GM10847 (cell line): ENCODE measurements around the gene KIF3C.

Experiments
- POLR2A ChIP-seq: IDR thresholded peaks from 2 replicates; pipeline ENCODE4 v1.6.1; 2011; ENCODE audit not compliant: insufficient read length; ENCODE audit errors: extremely low read depth

Gene KIF3C

DNA sequence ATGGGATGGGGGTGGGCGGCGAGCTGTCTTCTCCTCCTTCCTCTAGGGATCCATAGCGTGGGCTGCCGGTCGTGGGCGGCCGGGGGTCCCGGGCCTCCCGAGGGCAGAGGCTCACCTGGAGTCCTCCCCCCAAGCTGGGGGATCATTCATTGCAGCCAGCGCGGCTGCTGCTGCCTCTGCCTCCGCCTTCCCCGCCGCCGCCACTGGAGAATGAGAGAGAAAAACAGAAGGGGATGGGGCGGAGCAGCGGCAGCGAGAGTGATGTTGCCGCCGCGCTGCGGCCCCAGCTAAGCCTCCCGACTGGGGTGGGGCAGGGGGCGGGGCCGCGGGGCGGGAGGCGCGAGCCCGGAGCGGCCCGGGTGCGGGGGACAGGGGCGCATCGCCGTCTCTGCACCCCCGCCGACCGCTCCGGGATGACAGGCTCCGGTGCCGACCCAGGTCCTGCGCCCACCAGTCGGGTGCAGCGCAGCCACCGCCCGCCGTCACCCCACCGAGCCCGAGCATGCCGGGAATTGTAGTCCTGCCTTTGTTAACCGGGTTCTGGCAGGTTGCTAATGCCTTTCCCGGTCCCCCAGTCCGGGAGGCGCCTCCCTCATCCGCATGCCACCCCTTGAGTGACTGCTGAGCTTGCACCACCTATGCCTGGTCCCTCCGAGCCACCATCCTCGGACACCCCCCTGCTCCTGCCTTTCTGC, at the start of gene KIF3C:
KIF3C (minus strand) TSS at position 225 of the 695 bp plus-strand sequence. CDS start 580 bp downstream, outside the sequence.
- no peak for TF ChIP-seq POLR2A

DNA sequence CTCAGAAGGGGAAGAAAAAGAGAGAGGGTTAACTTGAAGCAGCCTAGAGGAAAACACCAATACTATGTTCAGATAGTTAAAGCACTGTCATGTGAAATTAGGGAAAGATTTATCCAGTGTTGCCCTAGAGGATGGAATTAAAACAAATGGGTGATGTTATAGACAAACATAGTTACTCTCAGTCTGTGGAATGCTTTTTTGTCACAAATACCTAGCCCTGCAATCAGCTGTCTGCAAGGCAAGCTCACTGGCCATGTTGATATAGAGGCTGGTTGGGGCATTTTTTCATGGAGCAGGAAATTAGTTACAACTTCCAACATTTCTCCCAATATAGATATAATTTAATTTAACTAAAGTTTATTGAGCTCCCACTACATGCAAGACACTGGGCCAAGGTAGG, 43.2 kb upstream of the KIF3C start:
- no peak for TF ChIP-seq POLR2A

DNA sequence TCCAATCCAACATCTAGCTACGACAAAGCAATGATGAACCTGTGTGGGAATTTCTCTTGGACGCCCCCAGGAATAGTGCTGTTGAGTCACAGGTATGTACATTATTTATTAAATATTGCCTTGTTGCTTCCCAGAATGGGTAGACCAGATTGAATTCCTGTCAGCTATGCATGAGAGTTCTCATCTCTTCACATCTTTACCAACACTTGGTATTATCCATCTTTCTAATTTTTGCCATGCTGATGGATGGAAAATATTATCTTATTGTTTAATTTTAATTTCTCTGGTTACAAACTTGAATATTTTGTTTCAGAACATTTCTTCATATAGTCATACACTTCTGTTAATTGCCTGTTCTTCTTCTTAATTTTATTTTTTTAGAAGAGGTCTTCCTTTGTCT, 42.0 kb upstream of the KIF3C start:
- TF ChIP-seq POLR2A, result no peak

DNA sequence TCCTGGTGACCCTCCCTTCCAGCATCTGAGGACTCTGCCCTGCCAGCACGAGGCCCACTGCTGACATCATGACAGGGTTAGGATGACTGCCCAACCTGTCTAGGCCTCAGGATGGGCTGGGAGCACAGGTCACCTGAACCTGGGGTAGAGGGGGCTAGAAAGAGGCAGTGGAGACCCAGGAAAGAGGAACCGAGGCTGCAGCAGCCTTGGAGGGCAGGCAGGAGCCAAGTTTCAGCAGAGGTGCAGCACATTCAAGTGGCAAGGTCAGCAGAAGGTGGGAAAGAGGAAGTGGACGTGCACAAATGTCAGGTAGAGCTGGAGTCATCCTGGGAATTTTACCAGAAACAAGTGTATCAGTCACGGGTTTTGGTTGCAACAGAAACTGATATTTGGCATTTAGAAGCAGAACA, 37.9 kb upstream of the KIF3C start:
- no peak for TF ChIP-seq POLR2A

DNA sequence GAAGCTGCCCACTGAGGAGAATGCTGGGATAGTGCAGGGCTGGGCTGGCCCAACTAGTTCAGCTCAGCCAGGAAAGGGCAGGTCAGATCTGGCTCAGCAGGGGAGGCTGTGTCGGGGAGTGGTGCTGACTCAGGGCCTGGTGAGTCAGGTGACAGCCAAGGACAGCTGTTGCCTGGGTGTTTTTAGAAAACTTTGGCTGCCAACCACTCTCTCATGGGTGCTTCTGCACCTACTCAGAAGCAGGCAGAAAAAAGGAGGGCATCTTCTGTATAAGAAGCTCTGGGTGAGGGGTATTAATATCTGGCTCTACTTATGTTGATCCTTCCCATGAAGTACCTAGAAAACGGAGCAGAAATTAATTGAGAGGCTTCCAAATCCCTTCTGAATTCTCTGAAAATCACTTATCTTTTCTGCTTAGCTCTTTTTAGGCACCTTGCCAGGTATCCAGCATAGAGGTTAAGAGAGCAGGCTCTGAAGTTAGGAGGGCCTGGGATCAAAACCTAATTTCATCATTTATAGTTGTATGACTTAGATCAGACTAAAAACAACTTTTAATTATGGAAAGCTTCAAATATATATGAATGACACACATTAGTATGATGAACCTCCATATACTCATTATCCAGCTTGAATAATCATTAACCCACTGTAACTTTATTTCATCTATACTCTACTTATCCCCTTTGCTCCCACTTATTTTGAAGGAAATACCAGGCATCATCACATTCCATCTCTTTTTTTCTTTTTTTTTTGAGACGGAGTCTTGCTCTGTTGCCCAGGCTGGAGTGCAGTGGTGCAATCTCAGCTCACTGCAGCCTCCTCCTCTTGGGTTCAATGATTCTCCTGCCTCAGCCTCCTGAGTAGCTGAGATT, 36.1 kb upstream of the KIF3C start:
- TF ChIP-seq POLR2A, result no peak

DNA sequence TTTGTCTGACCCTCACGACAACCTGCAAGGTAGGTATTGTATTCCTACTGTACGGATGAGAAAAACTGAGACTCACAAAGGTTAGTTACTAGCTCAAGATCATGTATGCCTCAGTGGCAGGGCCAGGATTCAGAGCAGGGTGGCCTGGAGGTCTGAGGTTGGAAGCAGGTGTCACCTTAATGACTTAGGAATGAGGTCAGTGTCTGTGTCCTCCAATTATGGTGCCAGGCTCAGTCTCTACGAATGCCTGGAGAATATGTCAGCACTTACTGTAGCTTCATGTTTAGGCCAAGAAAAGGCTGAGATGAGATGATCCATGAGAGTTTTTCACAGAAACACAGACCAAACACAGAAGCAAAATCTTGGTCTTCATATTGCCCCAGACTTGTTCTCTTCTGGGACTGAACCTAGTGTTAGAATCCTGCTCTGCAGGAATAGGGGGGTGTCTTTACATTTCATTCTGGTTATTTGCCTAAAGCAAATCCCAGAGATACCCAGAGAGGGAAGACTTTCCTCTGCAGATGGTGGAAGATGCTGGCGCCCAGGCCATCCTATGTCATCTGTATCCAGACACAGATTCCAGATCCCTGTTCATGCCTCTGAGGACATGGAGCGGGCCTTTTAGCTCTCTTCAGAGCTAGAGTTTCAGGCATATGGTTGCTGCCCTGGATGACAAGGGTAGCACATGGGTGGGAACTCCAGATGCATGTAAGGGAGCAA, 35.3 kb upstream of the KIF3C start:
- TF ChIP-seq POLR2A, result no peak

DNA sequence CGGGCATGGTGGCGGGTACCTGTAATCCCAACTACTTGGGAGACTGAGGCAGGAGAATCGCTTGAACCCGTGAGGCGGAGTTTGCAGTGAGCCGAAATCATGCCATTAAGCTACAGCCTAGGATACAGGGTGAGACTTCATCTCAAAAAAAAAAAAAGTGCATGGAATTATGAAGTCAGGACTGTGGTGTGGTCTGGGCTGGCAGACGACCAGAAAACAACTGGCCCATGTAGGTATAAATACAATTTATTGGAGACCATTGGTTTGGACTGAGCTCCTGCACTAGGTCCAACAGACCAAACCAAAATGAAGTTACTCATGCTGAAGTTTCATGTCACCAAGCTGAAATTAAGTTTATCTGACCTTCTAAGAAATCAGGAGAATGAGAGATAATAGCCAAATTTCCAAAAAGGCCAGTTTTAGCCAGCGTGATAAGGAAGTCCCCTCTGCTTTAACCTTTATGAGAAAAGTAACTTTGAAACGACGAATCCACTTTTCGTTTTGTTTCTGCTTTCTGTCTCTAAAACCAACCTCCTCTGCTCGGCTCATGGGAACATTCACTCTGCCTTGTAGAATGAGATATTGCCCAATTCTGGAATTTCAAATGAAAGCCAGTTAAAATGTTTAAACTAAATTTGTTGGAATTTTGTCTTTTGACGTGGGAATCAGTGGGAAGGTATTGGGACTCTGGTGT, 33.9 kb upstream of the KIF3C start:
- no peak for TF ChIP-seq POLR2A

DNA sequence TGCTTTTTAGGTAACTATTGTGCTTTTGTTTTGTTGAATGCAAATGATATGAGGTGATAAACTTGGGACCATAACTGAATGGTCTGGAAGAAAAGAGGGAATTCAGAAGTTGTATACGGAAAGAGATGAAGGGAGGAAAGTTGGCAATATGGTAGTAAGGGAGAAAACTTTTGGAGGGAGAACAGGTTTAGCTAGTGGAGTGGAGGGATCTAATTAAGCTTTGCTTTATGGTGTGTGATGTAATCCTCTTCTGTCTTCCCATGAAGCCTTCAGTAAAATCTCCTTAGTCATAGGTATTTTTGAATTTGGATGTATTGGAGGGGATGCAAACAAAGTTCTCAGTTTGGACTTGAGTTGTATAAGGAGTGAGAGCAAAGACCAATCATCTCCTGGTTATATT, 31.4 kb upstream of the KIF3C start:
- no peak for TF ChIP-seq POLR2A

DNA sequence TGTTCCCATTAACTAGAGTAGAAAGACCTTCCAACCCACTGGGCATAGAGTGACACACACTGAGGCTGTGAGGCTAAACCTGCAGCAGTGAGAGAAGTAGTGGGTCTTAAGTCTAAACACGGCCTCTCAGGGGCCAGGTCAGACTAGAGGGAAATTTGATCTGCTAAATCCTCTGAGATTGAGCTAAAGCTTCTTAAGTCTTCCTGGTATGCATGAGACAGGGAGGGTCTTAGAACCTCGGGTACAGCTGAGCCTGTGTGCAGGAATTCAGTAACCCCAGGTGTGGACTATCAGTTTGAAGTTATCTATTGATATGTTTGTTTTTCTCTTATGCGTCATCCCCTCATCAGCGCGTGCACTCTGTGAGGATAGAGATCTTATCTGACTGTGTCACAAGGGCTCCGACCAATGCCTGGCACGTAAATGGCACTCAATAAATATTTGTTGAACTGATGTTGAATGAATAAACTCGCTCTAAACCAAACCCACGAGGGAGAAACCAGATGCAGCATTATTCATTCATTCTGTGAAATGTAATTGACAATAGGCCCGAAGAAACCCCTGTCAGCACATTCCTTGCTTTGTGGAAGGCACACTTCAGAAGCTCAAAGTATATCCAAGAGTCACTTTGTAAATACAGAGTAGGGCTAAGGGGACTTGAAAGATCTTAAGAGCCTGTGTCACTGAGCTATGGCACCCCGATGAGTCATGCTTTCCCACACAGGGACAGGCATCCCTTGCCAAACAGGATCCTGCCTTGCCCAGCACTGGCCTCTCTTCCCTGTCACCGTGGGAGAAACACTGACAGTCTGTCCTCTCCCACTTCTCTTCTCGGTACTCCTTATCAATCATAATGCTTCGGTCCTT, 29.9 kb upstream of the KIF3C start:
- TF ChIP-seq POLR2A, result no peak

DNA sequence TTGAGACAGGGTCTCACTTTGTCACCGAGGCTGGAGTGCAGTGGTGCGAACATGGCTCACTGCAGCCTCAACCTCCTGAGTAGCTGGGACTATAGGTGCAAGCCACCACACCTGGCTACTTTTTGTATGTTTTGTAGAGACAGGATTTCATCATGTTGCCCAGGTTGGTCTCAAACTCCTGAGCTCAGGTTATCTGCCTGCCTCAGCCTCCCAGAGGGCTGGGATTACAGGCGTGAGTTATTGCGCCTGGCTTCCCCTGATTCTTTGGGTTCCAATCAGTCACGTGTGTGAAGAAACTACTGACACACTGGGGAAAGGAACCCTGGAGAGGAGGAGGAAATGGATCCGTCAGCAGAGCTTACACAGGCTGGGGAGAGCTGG, 29.3 kb upstream of the KIF3C start:
- no peak for TF ChIP-seq POLR2A

DNA sequence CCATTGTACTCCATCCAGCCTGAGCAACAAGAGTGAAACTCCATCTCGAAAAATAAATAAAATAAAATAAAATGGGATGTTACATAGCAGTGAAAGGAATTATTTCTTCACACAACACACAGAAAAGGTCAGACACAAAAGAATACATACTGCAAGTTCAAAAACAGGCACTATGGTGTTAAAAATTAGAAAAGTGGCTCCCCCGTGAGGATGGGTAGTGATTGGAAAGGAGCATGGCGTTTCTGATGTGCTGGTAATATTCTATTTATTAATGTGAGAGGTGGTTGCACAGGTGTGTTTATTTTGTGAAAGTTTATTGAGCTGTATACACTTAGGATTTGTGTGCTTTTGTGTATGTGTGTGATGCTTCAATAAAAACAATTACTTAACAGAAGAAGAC, 28.6 kb upstream of the KIF3C start:
- no peak for TF ChIP-seq POLR2A

DNA sequence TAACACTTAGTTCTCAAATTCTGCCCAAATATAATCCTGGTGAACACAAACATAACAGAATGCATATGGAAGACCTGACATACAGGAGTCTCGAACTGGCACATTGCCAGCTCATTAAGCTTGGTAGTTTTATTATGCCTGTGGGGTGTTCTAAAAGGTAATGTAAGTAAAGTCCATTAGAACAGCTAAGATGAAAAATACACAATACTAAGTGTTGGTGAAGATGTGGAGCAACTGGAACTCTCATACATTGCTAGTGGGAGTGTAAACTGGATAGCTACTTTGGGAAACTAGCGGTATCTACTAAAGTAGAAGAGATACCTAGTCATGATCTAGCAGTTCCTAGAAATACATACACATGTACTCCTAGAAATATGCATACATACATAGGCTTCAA, 27.3 kb upstream of the KIF3C start:
- no peak for TF ChIP-seq POLR2A

DNA sequence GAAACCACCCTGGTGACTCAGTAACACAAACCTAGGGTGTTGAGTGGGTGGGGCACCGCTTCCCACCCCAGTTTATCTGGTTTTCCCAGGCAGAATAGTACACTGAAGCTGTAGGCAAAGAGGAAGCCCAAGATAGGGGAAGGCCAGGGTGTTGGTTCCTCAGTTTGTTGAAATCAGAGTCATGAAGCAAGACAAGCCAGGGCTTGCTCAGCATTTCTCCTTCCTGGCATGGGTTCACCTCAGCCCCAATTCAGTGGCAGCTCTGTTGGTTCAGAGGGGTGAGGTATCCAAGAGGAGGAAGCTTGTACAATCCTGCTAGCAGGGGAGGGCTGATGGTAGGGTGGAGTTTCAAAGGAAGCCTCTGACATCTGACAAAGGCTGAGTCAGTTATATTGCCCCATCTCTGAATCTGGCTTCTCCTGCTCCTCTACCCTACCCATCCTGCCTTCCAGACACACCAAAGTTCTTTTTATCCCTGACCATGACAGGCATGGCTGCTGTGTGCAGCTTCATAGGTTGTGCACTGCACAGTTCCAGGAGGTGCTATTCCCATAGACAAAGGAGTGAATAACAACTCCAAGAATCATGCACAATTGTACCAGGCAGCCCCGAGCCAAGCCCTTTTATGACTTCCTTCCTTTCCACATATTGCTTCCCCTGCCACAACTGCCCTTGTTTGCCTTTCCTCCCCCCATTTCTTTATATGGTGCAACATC, 26.7 kb upstream of the KIF3C start:
- no peak for TF ChIP-seq POLR2A

DNA sequence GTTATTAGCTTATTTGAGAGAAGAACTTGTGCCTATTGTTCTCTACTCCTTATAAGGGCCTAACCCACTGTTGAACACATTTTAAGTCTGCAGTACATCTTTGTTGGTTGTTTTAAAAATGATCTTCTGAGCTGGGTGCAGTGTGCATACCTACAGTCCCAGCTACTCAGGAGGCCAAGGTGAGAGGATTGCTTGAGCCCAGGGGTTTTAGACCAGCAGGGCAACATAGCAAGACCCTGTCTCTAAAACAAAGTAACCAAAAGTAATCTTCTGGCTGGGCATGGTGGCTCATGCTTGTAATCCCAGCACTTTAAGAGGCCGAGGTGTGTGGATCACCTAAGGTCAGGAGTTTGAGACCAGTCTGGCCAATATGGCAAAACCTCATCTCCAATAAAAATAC, 25.8 kb upstream of the KIF3C start:
- no peak for TF ChIP-seq POLR2A
